GM19455 (cell line): ENCODE results near the gene TMEM150C.
"Not testable (repeated sequence)": the region's sequence is repeated elsewhere in the genome, so short reads cannot be mapped to it uniquely, and the experiment has no call there.

Experiments
- ATAC-seq: cut with Tn5 transposase; IDR thresholded peaks from one replicate; pipeline ENCODE4 v1.9.1; 2021; ENCODE audit not compliant: unreplicated experiment

Gene TMEM150C

GRCh38 chr4:82569727-82570126, 7.9 kb upstream of the TMEM150C start:
- no peak for ATAC-seq

GRCh38 chr4:82569076-82569475, 7.3 kb upstream of the TMEM150C start:
- no peak for ATAC-seq

- no peak for ATAC-seq
These were observed 5.7 kb upstream of the TMEM150C start for GRCh38 chr4:82567444-82567843.

- no peak for ATAC-seq
These were observed 721 bp upstream of the TMEM150C start for GRCh38 chr4:82562564-82562854.

GRCh38 chr4:82560853-82561785, 669 bp downstream of the TMEM150C start:
- no peak for ATAC-seq

GRCh38 chr4:82559735-82560120, 2.1 kb downstream of the TMEM150C start:
- ATAC-seq: no peak

GRCh38 chr4:82559090-82559734, 2.6 kb downstream of the TMEM150C start:
- ATAC-seq: not testable (repeated sequence)

GRCh38 chr4:82555276-82555675, 6.5 kb downstream of the TMEM150C start:
- ATAC-seq: no peak

GRCh38 chr4:82553020-82553419, 8.8 kb downstream of the TMEM150C start:
- ATAC-seq: no peak

- no peak for ATAC-seq
These were observed 10.1 kb downstream of the TMEM150C start for GRCh38 chr4:82551734-82552133.

GRCh38 chr4:82547850-82548249, 13.9 kb downstream of the TMEM150C start:
- ATAC-seq: not testable (repeated sequence)

- ATAC-seq: no peak
These were observed 18.7 kb downstream of the TMEM150C start for GRCh38 chr4:82543131-82543530.

- ATAC-seq: no peak
These were observed 19.1 kb downstream of the TMEM150C start for GRCh38 chr4:82542642-82543041.

GRCh38 chr4:82529322-82529721, 32.5 kb downstream of the TMEM150C start:
- no peak for ATAC-seq

GRCh38 chr4:82528868-82529267, 32.9 kb downstream of the TMEM150C start:
- no peak for ATAC-seq

GRCh38 chr4:82528074-82528473, 33.7 kb downstream of the TMEM150C start:
- no peak for ATAC-seq

GRCh38 chr4:82525307-82525911, 36.4 kb downstream of the TMEM150C start:
- no peak for ATAC-seq

- ATAC-seq: no peak
These were observed 37.1 kb downstream of the TMEM150C start for GRCh38 chr4:82524570-82525152.

GRCh38 chr4:82523179-82523578, 38.6 kb downstream of the TMEM150C start:
- no peak for ATAC-seq

- no peak for ATAC-seq
These were observed 39.3 kb downstream of the TMEM150C start for GRCh38 chr4:82522472-82522871.

- ATAC-seq: no peak
These were observed 40.5 kb downstream of the TMEM150C start for GRCh38 chr4:82521283-82521682.

- no peak for ATAC-seq
These were observed 42.0 kb downstream of the TMEM150C start for GRCh38 chr4:82519776-82520175.
